MM.1S (cell line): ENCODE results near the gene LASP1NB.

Experiments
- DNase-seq: peaks from one replicate; pipeline ENCODE4 v3.0.0-alpha.2; 2015
- H2AFZ ChIP-seq: fragments of 300-600 bp; sonication (generic); 2 replicates; pipeline ENCODE4 v1.6.0; 2016; ENCODE audit warnings: antibody characterized with exemption, low read length
- H3F3A ChIP-seq: fragments of 300-600 bp; sonication (generic); 2 replicates; pipeline ENCODE4 v1.6.1; 2016; ENCODE audit warnings: mild to moderate bottlenecking, antibody characterized with exemption, low read length, moderate library complexity, mixed read lengths; ENCODE audit not compliant: insufficient read depth
- H3K27ac ChIP-seq: fragments of 300-600 bp; sonication (generic); 2 replicates; pipeline ENCODE4 v1.5.1; 2016; ENCODE audit warnings: mild to moderate bottlenecking, low read length
- H3K27me3 ChIP-seq: fragments of 300-600 bp; sonication (generic); replicated peaks from 2 replicates; pipeline ENCODE4 v1.6.0; 2016; ENCODE audit warnings: low read length; ENCODE audit not compliant: insufficient read depth
- H3K36me3 ChIP-seq: fragments of 300-600 bp; sonication (generic); replicated peaks from 2 replicates; pipeline ENCODE4 v1.6.1; 2016; ENCODE audit warnings: mild to moderate bottlenecking, low read length, mixed read lengths; ENCODE audit not compliant: insufficient read depth
- H3K4me1 ChIP-seq: fragments of 300-600 bp; sonication (generic); 2 replicates; pipeline ENCODE4 v1.6.1; 2016; ENCODE audit warnings: low read length, mixed read lengths
- H3K4me2 ChIP-seq: fragments of 300-600 bp; sonication (generic); 2 replicates; pipeline ENCODE4 v1.6.0; 2016; ENCODE audit warnings: low read depth, low read length
- H3K4me3 ChIP-seq: fragments of 300-600 bp; sonication (generic); 2 replicates; pipeline ENCODE4 v1.5.1; 2016; ENCODE audit warnings: low read length, mixed read lengths
- H3K79me2 ChIP-seq: fragments of 300-600 bp; sonication (generic); 2 replicates; pipeline ENCODE4 v1.6.1; 2016; ENCODE audit warnings: mixed run types, low read length, mixed read lengths
- H3K9ac ChIP-seq: fragments of 300-600 bp; sonication (generic); 2 replicates; pipeline ENCODE4 v1.6.1; 2016; ENCODE audit warnings: low read length, mixed read lengths
- H3K9me2 ChIP-seq: fragments of 300-600 bp; sonication (generic); replicated peaks from 2 replicates; pipeline ENCODE4 v1.6.1; 2016; ENCODE audit warnings: mild to moderate bottlenecking, low read length, mixed read lengths; ENCODE audit not compliant: insufficient read depth
- H3K9me3 ChIP-seq: fragments of 300-600 bp; sonication (generic); replicated peaks from 2 replicates; pipeline ENCODE4 v1.6.1; 2016; ENCODE audit warnings: mild to moderate bottlenecking, low read length, mixed read lengths; ENCODE audit not compliant: insufficient read depth
- H4K20me1 ChIP-seq: fragments of 300-600 bp; sonication (generic); 2 replicates; pipeline ENCODE4 v1.6.1; 2016; ENCODE audit warnings: mild to moderate bottlenecking, low read length, moderate library complexity, mixed read lengths; ENCODE audit not compliant: insufficient read depth
- EZH2 ChIP-seq: fragments of 300-600 bp; sonication (generic); optimal IDR thresholded peaks from 2 replicates; pipeline ENCODE3; 2017; ENCODE audit warnings: low read depth, mild to moderate bottlenecking, antibody characterized with exemption, low read length, mixed read lengths
- EZH2phosphoT487 ChIP-seq: fragments of 300-600 bp; sonication (generic); IDR thresholded peaks from 2 replicates; pipeline ENCODE4 v1.6.1; 2018; ENCODE audit warnings: antibody characterized with exemption, low read length
- TF ChIP-seq, protein P1 (sequence below): fragments of 300-600 bp; sonication (generic); IDR thresholded peaks from 2 replicates; pipeline ENCODE4 v1.5.1; 2016; ENCODE audit warnings: antibody characterized with exemption, low read length, mixed read lengths

Gene LASP1NB

DNA sequence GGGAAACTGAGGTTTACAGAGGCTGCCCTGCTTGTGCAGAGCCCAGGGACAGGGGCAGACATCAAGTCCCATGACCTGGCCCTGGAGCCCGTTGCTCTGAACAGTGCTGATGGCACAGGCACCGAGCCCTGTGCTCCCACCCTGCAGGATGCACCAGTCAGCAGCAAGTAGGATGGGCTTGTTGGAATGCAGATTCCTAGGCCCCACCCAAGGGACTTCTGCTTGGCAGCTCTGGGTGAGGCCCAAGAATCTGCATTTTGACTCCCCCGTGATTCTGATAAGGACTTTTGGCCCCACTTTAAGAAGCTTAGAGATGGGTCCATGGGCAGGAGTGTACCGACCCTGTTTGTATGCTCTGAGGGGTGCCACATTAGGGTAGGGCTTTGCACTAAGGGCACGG lies 32.3 kb upstream of the LASP1NB start:
- H3K4me3 ChIP-seq: no peak overlapping the region
- no peak overlapping the region for H3K27ac ChIP-seq
- no peak overlapping the region for H2AFZ ChIP-seq
- no peaks in the 10 kb centered on the region for H3K36me3 ChIP-seq
- no peaks in the 10 kb centered on the region for H3K27me3 ChIP-seq
- H3K79me2 ChIP-seq: peaks cover 38% of the 10 kb centered on the region
- H3K4me1 ChIP-seq: peaks cover 19% of the 10 kb centered on the region
- no peak overlapping the region for H3K9ac ChIP-seq
- no peak for TF ChIP-seq EZH2
- TF ChIP-seq EZH2phosphoT487: no peak
- TF ChIP-seq, protein P1, sequence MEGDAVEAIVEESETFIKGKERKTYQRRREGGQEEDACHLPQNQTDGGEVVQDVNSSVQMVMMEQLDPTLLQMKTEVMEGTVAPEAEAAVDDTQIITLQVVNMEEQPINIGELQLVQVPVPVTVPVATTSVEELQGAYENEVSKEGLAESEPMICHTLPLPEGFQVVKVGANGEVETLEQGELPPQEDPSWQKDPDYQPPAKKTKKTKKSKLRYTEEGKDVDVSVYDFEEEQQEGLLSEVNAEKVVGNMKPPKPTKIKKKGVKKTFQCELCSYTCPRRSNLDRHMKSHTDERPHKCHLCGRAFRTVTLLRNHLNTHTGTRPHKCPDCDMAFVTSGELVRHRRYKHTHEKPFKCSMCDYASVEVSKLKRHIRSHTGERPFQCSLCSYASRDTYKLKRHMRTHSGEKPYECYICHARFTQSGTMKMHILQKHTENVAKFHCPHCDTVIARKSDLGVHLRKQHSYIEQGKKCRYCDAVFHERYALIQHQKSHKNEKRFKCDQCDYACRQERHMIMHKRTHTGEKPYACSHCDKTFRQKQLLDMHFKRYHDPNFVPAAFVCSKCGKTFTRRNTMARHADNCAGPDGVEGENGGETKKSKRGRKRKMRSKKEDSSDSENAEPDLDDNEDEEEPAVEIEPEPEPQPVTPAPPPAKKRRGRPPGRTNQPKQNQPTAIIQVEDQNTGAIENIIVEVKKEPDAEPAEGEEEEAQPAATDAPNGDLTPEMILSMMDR: no peak
- H3K9me2 ChIP-seq: no peaks in the 10 kb centered on the region
- no peak overlapping the region for H3K4me2 ChIP-seq
- no peaks in the 10 kb centered on the region for H3K9me3 ChIP-seq
- H4K20me1 ChIP-seq: no peaks in the 10 kb centered on the region
- H3F3A ChIP-seq: peaks cover 10% of the 10 kb centered on the region
- no peak for DNase-seq

DNA sequence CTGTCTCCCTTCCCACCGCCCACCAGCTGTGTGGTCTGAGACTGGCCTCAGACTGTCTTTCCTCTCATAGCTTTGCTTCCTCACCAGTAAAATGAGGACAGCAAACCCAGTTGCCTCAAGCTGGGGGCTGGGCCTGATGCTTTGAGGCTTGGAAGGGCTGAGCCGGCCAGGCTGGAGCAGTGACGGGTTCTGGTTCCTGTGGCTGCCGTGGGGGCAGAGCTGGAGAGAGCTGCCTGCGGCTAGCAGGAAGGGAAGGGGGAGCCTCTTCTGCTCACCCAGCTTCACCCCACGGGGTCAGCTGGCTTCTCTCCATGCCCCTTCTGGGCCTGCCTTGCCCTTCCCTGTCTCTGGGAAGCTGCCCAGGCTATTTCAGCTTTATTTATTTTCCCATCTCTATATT lies 31.8 kb upstream of the LASP1NB start:
- Histone ChIP-seq H3K9me3 (no peaks in the 10 kb centered on the region), H3K9me2 (no peaks in the 10 kb centered on the region), H3K27me3 (no peaks in the 10 kb centered on the region), H3F3A (peaks cover 15% of the 10 kb centered on the region), H3K36me3 (no peaks in the 10 kb centered on the region), H3K9ac (no peak overlapping the region), H3K4me1 (peaks cover 23% of the 10 kb centered on the region), H3K4me3 (no peak overlapping the region), H2AFZ (no peak overlapping the region), H3K4me2 (no peak overlapping the region), H3K79me2 (peaks cover 33% of the 10 kb centered on the region), H4K20me1 (no peaks in the 10 kb centered on the region), H3K27ac (no peak overlapping the region)
- no peak for DNase-seq
- TF ChIP-seq EZH2 (no peak), EZH2phosphoT487 (no peak)
- TF ChIP-seq, protein P1: no peak

DNA sequence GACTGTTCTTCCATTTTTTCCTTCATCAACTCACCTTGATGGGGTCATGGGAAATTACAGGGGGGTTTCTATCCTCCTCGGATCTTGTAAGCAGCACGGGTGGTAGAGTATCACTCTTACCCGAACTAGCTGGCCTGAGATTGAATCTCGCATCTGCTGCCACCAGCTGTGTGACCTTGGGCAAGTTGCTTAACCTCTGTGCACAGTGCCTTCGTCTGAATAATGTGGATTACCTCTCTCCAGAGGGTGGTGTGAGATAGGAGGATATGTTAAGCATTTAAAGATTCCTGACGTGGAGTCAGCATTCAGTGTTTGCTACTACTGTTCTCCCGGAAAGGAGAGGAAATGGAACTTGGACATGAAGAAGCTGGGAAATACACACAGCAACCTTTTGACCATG lies 31.1 kb upstream of the LASP1NB start:
- H3F3A ChIP-seq: peaks cover 15% of the 10 kb centered on the region
- TF ChIP-seq, protein P1: no peak
- TF ChIP-seq EZH2 (no peak), EZH2phosphoT487 (no peak)
- no peak for DNase-seq
- no peak overlapping the region for H3K9ac ChIP-seq
- H3K4me3 ChIP-seq: no peak overlapping the region
- H3K79me2 ChIP-seq: peaks cover 31% of the 10 kb centered on the region
- no peak overlapping the region for H2AFZ ChIP-seq
- no peak overlapping the region for H3K27ac ChIP-seq
- H3K4me1 ChIP-seq: peaks cover 30% of the 10 kb centered on the region
- no peaks in the 10 kb centered on the region for H3K9me3 ChIP-seq
- H3K9me2 ChIP-seq: no peaks in the 10 kb centered on the region
- no peaks in the 10 kb centered on the region for H3K36me3 ChIP-seq
- H3K27me3 ChIP-seq: no peaks in the 10 kb centered on the region
- no peaks in the 10 kb centered on the region for H4K20me1 ChIP-seq
- H3K4me2 ChIP-seq: no peak overlapping the region
